Panc1 (cell line): ENCODE data around the gene SPACA7. TPM values are rescaled to one million over a fixed set of nuclear protein-coding genes. Genes with fewer than 3 reads are reported as not detected.

ENCODE experiments used
- ATAC-seq: fragments of 200-7000 bp; cut with Tn5 transposase; 2 replicates; pipeline ENCODE4 v1.9.1; 2020; ENCODE audit warnings: mild to moderate bottlenecking, moderate library complexity
- BruUV-seq: library from RNA; stranded (reverse); fragments of 400-500 nt; replicated peaks from 2 replicates; lab custom pipeline; 2021; lab: Mats Ljungman, UMichigan
- CTCF ChIA-PET: fragments of 300-600 bp; sonication (Branson Sonifier 250); formaldehyde crosslinking; loops from one replicate; lab custom pipeline; 2022; ENCODE audit warnings: antibody characterized with exemption; lab: Charles Lee
- POLR2A ChIA-PET: fragments of 300-600 bp; sonication (Branson Sonifier 250); formaldehyde crosslinking; loops from one replicate; lab custom pipeline; 2022; ENCODE audit warnings: antibody characterized with exemption; lab: Charles Lee
- DNase-seq: peaks from one replicate; pipeline ENCODE4 v3.0.0-alpha.2; 2010; ENCODE audit warnings: low read depth, low spot score
- H3K27ac ChIP-seq: 2 replicates; pipeline ENCODE4 v1.5.1; 2011; ENCODE audit warnings: mild to moderate bottlenecking, low read length, inconsistent platforms
- H3K27me3 ChIP-seq: fragments of 200-500 bp; sonication (Bioruptor generic); 2 replicates; pipeline ENCODE4 v1.6.0; 2014; ENCODE audit warnings: low read length, inconsistent platforms; ENCODE audit not compliant: control insufficient read depth, insufficient read depth
- H3K36me3 ChIP-seq: fragments of 200-500 bp; sonication (Bioruptor generic); 2 replicates; pipeline ENCODE4 v1.5.1; 2014; ENCODE audit warnings: inconsistent platforms, mild to moderate bottlenecking, low read length, moderate library complexity; ENCODE audit not compliant: control insufficient read depth, insufficient read depth
- H3K4me1 ChIP-seq: 2 replicates; pipeline ENCODE4 v1.5.1; 2011; ENCODE audit warnings: inconsistent platforms, mild to moderate bottlenecking, low read length, moderate library complexity; ENCODE audit not compliant: control insufficient read depth, insufficient read depth
- H3K4me3 ChIP-seq, 2 experiments: 2 replicates each; pipeline ENCODE4 v1.5.1; 2011 to 2012; ENCODE audit warnings: low read depth in 2 of 2, low read length in 2 of 2, mild to moderate bottlenecking in 2 of 2, inconsistent platforms in 1 of 2, moderate library complexity in 1 of 2
- H3K9me3 ChIP-seq: fragments of 200-500 bp; sonication (Bioruptor generic); 2 replicates; pipeline ENCODE4 v1.5.1; 2014; ENCODE audit warnings: low read depth, mild to moderate bottlenecking, inconsistent platforms, low read length, moderate library complexity; ENCODE audit not compliant: control insufficient read depth, insufficient read depth
- POLR2AphosphoS5 ChIP-seq: IDR thresholded peaks from 2 replicates; pipeline ENCODE4 v1.6.1; 2012; ENCODE audit warnings: mild to moderate bottlenecking, low read depth, low read length, moderate library complexity
- SIN3A ChIP-seq: IDR thresholded peaks from 2 replicates; pipeline ENCODE4 v1.6.1; 2012; ENCODE audit warnings: low read depth, mild to moderate bottlenecking, low read length, moderate library complexity, borderline replicate concordance; ENCODE audit not compliant: insufficient read depth
- TCF7L2 ChIP-seq: IDR thresholded peaks from 2 replicates; pipeline ENCODE4 v1.6.1; 2011; ENCODE audit warnings: mild to moderate bottlenecking, low read depth, low read length, inconsistent platforms
- in situ Hi-C: cut with HindIII; loops from 2 replicates; pipeline ENCODE4 v1.10.0; 2016; ENCODE audit warnings: low sequenced_read_pairs, low pct_unique_long_range_greater_than_20kb
- intact Hi-C: fragments of 100-400 bp; cut with micrococcal nuclease; formaldehyde crosslinking; loops from one replicate; pipeline ENCODE4 v1.10.0; 2022; ENCODE audit not compliant: unreplicated experiment
- total RNA-seq: library from RNA; stranded (reverse); gene quantifications from one replicate; pipeline ENCODE4 v1.2.1, GENCODE V29; 2021; ENCODE audit not compliant: unreplicated experiment
- TF ChIP-seq, protein P1 (sequence below), 2 experiments: IDR thresholded peaks; 2 replicates each; pipeline ENCODE4 v1.6.1; 2011 to 2012; ENCODE audit warnings: low read depth in 2 of 2, control low read depth in 1 of 2, low read length in 1 of 2, mild to moderate bottlenecking in 1 of 2, moderate library complexity in 1 of 2; ENCODE audit not compliant: insufficient read depth in 1 of 2
- TF ChIP-seq, protein P2 (sequence below): fragments of 450-650 bp; IDR thresholded peaks from 2 replicates; pipeline ENCODE4 v1.5.1; 2017; ENCODE audit warnings: mild to moderate bottlenecking

The SPACA7 gene
- total RNA-seq, 1 experiment from 2014 or later: not detected

DNA sequence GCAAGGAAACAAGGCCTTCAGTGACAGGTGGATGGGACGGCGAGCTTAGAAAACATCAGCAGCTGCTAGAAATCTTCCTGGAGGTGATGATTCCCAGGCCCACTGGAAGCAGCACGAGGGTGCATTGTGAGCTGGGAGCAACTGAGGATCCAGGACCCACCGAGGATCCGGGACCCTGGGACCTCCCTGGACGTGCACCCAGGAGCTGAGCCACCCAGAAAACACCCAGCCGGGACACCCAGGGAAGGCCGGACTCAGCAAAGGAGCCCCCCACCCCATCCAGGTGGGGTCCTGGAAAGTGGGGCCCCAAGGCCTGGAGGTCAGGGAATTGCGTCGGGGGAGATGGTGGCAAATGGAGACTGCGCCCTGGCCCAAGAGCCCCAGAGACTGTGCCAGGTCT, 22.3 kb upstream of the SPACA7 start:
- no peaks in the 10 kb centered on the region for H3K27me3 ChIP-seq
- H3K4me3 ChIP-seq: no peak overlapping the region
- no peak for ATAC-seq
- no TSS peak for BruUV-seq
- POLR2A ChIA-PET: no interaction called here
- no peak overlapping the region for H3K27ac ChIP-seq
- in situ Hi-C loops: no loop called here
- no peaks in the 10 kb centered on the region for H3K36me3 ChIP-seq
- intact Hi-C loops: loop anchor here (10.0 kb wide), 1 partner anchor 91 kb away; no protein-coding TSS in a partner anchor
- CTCF ChIA-PET: no interaction called here
- no peak for DNase-seq
- TF ChIP-seq POLR2AphosphoS5: no peak
- TF ChIP-seq, protein P1, sequence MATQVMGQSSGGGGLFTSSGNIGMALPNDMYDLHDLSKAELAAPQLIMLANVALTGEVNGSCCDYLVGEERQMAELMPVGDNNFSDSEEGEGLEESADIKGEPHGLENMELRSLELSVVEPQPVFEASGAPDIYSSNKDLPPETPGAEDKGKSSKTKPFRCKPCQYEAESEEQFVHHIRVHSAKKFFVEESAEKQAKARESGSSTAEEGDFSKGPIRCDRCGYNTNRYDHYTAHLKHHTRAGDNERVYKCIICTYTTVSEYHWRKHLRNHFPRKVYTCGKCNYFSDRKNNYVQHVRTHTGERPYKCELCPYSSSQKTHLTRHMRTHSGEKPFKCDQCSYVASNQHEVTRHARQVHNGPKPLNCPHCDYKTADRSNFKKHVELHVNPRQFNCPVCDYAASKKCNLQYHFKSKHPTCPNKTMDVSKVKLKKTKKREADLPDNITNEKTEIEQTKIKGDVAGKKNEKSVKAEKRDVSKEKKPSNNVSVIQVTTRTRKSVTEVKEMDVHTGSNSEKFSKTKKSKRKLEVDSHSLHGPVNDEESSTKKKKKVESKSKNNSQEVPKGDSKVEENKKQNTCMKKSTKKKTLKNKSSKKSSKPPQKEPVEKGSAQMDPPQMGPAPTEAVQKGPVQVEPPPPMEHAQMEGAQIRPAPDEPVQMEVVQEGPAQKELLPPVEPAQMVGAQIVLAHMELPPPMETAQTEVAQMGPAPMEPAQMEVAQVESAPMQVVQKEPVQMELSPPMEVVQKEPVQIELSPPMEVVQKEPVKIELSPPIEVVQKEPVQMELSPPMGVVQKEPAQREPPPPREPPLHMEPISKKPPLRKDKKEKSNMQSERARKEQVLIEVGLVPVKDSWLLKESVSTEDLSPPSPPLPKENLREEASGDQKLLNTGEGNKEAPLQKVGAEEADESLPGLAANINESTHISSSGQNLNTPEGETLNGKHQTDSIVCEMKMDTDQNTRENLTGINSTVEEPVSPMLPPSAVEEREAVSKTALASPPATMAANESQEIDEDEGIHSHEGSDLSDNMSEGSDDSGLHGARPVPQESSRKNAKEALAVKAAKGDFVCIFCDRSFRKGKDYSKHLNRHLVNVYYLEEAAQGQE (IDR thresholded peaks at IDR 0.05; ENCODE audit: insufficient read depth in 1 of 2, low read depth in 2 of 2, low read length in 1 of 2): no peak
- TF ChIP-seq, protein P2, sequence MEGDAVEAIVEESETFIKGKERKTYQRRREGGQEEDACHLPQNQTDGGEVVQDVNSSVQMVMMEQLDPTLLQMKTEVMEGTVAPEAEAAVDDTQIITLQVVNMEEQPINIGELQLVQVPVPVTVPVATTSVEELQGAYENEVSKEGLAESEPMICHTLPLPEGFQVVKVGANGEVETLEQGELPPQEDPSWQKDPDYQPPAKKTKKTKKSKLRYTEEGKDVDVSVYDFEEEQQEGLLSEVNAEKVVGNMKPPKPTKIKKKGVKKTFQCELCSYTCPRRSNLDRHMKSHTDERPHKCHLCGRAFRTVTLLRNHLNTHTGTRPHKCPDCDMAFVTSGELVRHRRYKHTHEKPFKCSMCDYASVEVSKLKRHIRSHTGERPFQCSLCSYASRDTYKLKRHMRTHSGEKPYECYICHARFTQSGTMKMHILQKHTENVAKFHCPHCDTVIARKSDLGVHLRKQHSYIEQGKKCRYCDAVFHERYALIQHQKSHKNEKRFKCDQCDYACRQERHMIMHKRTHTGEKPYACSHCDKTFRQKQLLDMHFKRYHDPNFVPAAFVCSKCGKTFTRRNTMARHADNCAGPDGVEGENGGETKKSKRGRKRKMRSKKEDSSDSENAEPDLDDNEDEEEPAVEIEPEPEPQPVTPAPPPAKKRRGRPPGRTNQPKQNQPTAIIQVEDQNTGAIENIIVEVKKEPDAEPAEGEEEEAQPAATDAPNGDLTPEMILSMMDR: no peak
- TF ChIP-seq TCF7L2: no peak
- no peak for TF ChIP-seq SIN3A
- no peaks in the 10 kb centered on the region for H3K9me3 ChIP-seq
- no peaks in the 10 kb centered on the region for H3K4me1 ChIP-seq

DNA sequence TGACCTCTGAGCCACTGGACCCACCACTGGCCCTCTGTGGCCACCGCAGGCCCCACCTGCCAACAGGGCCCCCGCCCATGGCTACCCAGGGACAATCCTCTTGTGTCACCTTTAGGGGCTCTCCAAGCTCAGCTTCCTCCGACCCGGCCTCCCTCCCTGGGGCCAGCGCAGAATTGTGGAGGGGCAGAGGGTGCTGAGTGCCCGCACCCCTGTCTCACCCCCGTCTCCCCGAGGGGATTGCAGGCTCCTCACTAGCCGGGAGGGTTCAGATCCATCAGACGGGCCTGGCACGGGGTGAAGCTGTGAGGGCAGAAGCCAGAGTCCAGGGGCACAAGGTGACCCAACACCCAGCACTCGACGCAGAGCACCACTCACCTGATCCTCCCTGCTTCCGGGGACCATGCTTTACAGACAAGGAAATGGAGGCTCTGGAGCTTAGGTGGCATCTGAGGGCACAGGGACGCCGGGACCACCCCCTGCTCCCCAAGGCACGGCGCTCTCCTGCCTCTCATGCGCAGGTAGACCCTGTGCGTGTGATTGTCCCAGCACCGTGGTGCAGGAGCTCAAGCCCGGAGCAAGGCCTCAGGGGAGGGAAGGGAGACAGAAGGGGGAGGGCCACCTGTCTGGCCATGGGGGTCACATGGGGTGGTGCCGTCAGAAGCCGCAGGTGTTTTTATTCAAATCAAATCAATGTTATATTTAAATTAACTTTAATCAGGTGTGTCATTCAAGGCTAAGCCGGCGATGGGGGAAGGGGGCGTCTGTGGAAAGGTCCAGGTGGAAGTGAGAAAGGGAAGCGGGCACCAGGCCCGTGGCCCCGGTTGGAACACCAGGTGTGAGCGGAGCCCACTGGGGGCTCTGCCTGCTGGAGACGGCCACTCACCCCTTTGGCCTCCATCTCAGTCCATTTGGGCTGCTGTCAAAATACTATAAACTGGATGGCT, 21.6 kb upstream of the SPACA7 start:
- ChIA-PET CTCF (no interaction called here), POLR2A (no interaction called here)
- Histone ChIP-seq H3K27me3 (no peaks in the 10 kb centered on the region), H3K9me3 (no peaks in the 10 kb centered on the region), H3K4me3 (no peak overlapping the region), H3K4me1 (no peaks in the 10 kb centered on the region), H3K27ac (no peak overlapping the region), H3K36me3 (no peaks in the 10 kb centered on the region)
- in situ Hi-C loops (no loop called here), intact Hi-C loops (loop anchor here (10.0 kb wide), 1 partner anchor 90 kb away; no protein-coding TSS in a partner anchor)
- no TSS peak for BruUV-seq
- no peak for DNase-seq
- ATAC-seq: no peak
- TF ChIP-seq SIN3A (no peak), TCF7L2 (no peak), POLR2AphosphoS5 (no peak)
- TF ChIP-seq, protein P2: no peak
- TF ChIP-seq, protein P1 (IDR thresholded peaks at IDR 0.05; ENCODE audit: insufficient read depth in 1 of 2, low read depth in 2 of 2, low read length in 1 of 2): no peak
